ENCODE results near the gene GCSH. TPM values are rescaled to one million over a fixed set of nuclear protein-coding genes. Genes with fewer than 3 reads are reported as not detected.

Gene GCSH
- total RNA-seq, 4 donors from 2014 or later, result 48.8 to 82.1 (median 60.7) TPM

DNA sequence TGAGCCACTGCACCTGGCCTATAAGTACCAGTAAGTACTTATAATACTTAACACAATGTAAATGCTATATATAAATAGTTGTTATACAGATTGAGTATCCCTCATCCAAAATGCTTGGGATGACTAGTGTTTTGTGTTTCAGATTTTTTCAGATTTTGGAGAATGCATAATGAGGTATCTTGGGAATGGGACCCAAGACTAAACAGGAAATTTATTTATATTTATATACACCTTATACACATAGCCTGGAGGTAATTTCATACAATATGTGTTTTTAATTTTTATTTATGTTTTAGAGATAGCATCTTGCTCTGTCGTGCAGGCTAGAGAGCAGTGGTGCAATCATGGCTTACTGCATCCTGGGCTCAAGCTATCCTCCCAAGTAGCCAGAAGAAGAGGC is 9.8 kb upstream of the GCSH start:
- TF ChIP-seq POLR2A (IDR thresholded peaks at IDR 0.05), result no peak
- TF ChIP-seq, protein P1, sequence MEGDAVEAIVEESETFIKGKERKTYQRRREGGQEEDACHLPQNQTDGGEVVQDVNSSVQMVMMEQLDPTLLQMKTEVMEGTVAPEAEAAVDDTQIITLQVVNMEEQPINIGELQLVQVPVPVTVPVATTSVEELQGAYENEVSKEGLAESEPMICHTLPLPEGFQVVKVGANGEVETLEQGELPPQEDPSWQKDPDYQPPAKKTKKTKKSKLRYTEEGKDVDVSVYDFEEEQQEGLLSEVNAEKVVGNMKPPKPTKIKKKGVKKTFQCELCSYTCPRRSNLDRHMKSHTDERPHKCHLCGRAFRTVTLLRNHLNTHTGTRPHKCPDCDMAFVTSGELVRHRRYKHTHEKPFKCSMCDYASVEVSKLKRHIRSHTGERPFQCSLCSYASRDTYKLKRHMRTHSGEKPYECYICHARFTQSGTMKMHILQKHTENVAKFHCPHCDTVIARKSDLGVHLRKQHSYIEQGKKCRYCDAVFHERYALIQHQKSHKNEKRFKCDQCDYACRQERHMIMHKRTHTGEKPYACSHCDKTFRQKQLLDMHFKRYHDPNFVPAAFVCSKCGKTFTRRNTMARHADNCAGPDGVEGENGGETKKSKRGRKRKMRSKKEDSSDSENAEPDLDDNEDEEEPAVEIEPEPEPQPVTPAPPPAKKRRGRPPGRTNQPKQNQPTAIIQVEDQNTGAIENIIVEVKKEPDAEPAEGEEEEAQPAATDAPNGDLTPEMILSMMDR (IDR thresholded peaks at IDR 0.05), result no peak
- H3K27ac ChIP-seq, result no peak overlapping the region
- H3K9me3 ChIP-seq, result no peaks in the 10 kb centered on the region
- no peaks in the 10 kb centered on the region for H3K27me3 ChIP-seq
- no peaks in the 10 kb centered on the region for H3K4me1 ChIP-seq
- WGBS, 2 donors, result 89 to 93% methylated on average over 1 of the region's 1 CpG
- no peak overlapping the region for H3K4me3 ChIP-seq (replicated peaks in 1 of 3)
- DNase-seq, result no peak
- H3K36me3 ChIP-seq, result no peaks in the 10 kb centered on the region
- intact Hi-C loops (cut with DNase I), result no loop called here

DNA sequence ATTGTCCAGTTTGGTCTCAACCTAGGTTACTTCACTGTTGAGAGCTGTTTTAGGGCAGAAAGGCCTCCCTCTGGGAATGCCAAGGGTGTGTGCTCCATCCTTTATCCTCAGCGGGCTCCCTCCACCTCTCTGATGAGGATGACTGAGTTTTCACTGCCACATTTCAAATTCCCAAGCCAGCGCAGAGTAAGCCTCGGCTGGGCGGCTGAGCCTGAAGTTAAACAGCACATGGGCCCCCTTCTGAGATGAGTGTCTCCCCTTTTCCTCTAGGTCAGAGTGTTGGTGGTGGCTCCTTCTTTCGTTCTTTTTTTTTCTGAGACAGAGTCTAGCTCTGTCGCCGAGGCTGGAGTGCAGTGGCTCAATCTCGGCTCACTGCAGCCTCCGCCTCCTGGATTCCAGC is 5.5 kb upstream of the GCSH start:
- Histone ChIP-seq H3K9me3 (no peaks in the 10 kb centered on the region), H3K36me3 (no peaks in the 10 kb centered on the region), H3K27ac (no peak overlapping the region), H3K4me1 (peaks cover 3 to 8% of the 10 kb centered on the region in 2 donors), H3K27me3 (no peaks in the 10 kb centered on the region), H3K4me3 (replicated peaks in 1 of 3) (no peak overlapping the region)
- TF ChIP-seq, protein P1 (IDR thresholded peaks at IDR 0.05), result no peak
- no peak for TF ChIP-seq POLR2A (IDR thresholded peaks at IDR 0.05)
- WGBS, 2 donors, result 93 to 96% methylated on average over 9 of the region's 9 CpGs
- intact Hi-C loops (cut with DNase I), result no loop called here
- DNase-seq, result no peak

DNA sequence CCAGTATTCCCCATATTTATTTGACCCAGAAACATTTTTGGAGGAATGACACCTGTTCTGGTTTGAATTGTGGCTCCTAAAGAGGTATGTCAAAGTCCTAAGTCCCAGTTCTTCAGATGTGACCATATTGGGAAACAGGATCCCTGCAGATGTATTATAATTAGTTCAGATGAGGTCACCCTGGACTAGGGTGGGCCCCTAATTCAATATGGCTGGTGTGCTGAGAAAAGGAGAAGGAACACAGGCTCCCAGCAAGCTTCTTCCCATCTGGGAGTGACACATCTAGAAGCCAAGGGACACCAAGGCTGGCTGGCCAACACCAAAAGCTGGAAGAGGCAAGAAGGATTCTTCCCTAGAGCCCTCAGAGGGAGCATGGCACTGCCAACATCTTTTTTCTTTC is 3.8 kb upstream of the GCSH start:
- peaks cover 5 to 9% of the 10 kb centered on the region in 2 donors for H3K4me1 ChIP-seq
- no peaks in the 10 kb centered on the region for H3K27me3 ChIP-seq
- intact Hi-C loops (cut with DNase I), result loop anchor here (10.0 kb wide), 1 partner anchor 215 kb away; the partner anchor contains the start of gene GAN
- H3K4me3 ChIP-seq (replicated peaks in 1 of 3), result no peak overlapping the region
- TF ChIP-seq, protein P1 (IDR thresholded peaks at IDR 0.05), result no peak
- TF ChIP-seq POLR2A (IDR thresholded peaks at IDR 0.05), result no peak
- H3K9me3 ChIP-seq, result no peaks in the 10 kb centered on the region
- H3K27ac ChIP-seq, result no peak overlapping the region
- DNase-seq, result no peak
- no peaks in the 10 kb centered on the region for H3K36me3 ChIP-seq

DNA sequence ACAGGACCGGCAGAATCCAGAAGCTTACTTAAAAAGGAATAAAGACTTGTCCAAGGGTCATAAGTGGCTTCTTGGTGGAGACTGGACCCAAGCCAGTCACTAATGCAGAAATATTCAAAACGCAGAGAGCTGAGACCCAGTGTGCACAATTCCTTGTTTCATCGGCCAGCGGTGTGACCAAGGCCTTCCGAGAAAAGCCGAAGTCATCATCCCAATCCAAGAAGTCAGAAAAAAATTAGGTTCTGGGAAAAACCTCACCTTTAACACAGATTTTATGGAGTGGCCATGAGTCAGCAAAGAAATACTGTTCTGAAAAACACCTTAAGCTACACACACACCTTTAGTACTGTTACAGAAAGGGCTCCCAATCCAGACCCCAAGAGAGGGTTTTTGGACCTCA is 1.0 kb upstream of the GCSH start:
- Histone ChIP-seq H3K27ac (peak overlapping the region in 1 of 3 donors; percentile 43), H3K9me3 (no peaks in the 10 kb centered on the region), H3K4me1 (peaks cover 16 to 19% of the 10 kb centered on the region in 2 donors), H3K36me3 (no peaks in the 10 kb centered on the region), H3K4me3 (replicated peaks in 1 of 3) (no peak overlapping the region), H3K27me3 (no peaks in the 10 kb centered on the region)
- TF ChIP-seq, protein P1 (IDR thresholded peaks at IDR 0.05), result no peak
- no peak for TF ChIP-seq POLR2A (IDR thresholded peaks at IDR 0.05)
- WGBS, 2 donors, result 67 to 79% methylated on average over 6 of the region's 6 CpGs
- intact Hi-C loops (cut with DNase I), result loop anchor here (2.0 to 10.0 kb wide), 2 partner anchors 20 to 218 kb away; partner anchors contain the start of genes C16orf46 and GAN
- no peak for DNase-seq

DNA sequence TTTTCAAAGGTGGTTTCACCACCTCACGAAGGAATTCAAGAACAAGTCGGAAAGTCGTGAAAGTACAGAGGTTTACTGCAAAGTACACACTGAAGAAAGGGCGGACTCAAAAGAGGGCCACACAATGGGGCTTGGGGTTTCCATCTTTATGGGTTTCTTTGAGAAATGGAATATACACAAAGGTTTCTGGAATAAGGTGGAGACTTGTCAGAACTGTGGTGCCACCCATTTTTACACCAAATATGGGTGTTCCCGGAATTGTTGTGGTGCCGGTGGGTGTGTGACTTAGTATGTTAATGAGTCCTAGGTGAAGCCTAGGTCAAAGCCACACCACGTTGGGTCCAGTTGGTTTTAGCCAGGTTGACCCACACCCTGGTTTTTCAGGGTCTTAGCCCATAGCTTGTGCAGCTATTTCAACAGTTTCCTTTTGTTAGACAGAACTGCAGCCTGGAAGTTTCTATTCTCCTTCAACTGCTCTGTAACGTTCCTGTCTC is 567 bp upstream of the GCSH start:
- WGBS, 2 donors, result 52 to 57% methylated on average over 8 of the region's 8 CpGs
- Histone ChIP-seq H3K9me3 (no peaks in the 10 kb centered on the region), H3K27ac (peak overlapping the region in 2 of 3 donors; percentile 42 to 43), H3K4me1 (peaks cover 20 to 23% of the 10 kb centered on the region in 2 donors), H3K27me3 (no peaks in the 10 kb centered on the region), H3K4me3 (replicated peaks in 1 of 3) (no peak overlapping the region), H3K36me3 (no peaks in the 10 kb centered on the region)
- TF ChIP-seq POLR2A (IDR thresholded peaks at IDR 0.05), result no peak
- TF ChIP-seq, protein P1 (IDR thresholded peaks at IDR 0.05), result no peak
- no peak for DNase-seq
- intact Hi-C loops (cut with DNase I), result loop anchor here (2.0 to 10.0 kb wide), 2 partner anchors 20 to 218 kb away; partner anchors contain the start of genes C16orf46 and GAN
